ENCODE data around the gene FSIP2. TPM values are rescaled to one million over a fixed set of nuclear protein-coding genes. Genes with fewer than 3 reads are reported as not detected.

The FSIP2 gene
- total RNA-seq, 1 experiment from 2014 or later, result 0.12 TPM

DNA sequence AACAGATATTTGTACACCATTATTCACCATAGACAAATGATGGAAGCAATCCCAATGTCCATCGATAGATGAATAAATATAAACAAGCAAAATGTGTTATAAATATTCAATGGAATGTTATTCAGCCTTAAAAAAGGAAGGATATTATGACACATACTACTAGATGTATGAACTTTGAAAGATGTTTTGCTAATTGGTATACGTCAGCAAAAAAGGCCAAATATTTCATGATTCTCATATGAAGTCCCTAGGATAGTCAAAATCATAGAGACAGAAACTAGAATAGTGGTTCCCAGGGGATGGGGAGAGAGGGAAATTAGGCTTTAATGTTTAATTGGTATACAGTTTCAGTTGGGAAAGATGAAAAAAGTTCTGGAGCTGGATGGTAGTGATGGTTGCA is 85.2 kb downstream of the FSIP2 start:
- Mint-ChIP-seq H3K9me3 (ENCODE audit: unreplicated experiment) (no peaks in the 10 kb centered on the region), H3K4me1 (ENCODE audit: insufficient read depth, unreplicated experiment) (no peaks in the 10 kb centered on the region), H3K27ac (ENCODE audit: low read depth, unreplicated experiment) (no peak overlapping the region), H3K27me3 (ENCODE audit: insufficient read depth, unreplicated experiment) (no peaks in the 10 kb centered on the region), H3K36me3 (ENCODE audit: insufficient read depth, unreplicated experiment) (no peaks in the 10 kb centered on the region), H3K4me3 (ENCODE audit: unreplicated experiment) (no peak overlapping the region)
- no TSS peak for BruUV-seq (replicated peaks)
- TF ChIP-seq, protein P1, sequence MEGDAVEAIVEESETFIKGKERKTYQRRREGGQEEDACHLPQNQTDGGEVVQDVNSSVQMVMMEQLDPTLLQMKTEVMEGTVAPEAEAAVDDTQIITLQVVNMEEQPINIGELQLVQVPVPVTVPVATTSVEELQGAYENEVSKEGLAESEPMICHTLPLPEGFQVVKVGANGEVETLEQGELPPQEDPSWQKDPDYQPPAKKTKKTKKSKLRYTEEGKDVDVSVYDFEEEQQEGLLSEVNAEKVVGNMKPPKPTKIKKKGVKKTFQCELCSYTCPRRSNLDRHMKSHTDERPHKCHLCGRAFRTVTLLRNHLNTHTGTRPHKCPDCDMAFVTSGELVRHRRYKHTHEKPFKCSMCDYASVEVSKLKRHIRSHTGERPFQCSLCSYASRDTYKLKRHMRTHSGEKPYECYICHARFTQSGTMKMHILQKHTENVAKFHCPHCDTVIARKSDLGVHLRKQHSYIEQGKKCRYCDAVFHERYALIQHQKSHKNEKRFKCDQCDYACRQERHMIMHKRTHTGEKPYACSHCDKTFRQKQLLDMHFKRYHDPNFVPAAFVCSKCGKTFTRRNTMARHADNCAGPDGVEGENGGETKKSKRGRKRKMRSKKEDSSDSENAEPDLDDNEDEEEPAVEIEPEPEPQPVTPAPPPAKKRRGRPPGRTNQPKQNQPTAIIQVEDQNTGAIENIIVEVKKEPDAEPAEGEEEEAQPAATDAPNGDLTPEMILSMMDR (IDR thresholded peaks at IDR 0.05; ENCODE audit: unreplicated experiment), result no peak
- intact Hi-C loops (cut with micrococcal nuclease), result no loop called here
- POLR2A ChIA-PET, result no interaction called here
- no peak for DNase-seq (ENCODE audit: unreplicated experiment)
- CTCF ChIA-PET, result no interaction called here

DNA sequence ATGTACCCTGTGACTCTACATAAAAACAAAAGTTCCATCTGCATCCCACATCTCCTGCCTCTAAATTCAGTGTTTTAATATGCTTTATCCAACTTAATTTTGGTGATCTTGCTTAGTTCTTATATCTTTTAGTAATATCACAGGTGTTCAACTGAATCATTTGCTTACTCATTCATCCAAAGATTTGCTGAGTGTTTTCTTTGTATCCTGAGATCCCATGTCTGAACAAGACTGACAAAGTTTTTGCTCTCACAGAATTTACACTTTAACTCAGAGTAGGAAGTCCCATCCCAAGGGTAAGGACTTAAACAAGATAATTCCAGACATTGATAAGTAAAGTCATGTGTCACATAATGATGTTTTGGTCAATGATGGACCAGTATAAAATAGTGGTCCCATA is 87.0 kb downstream of the FSIP2 start:
- TF ChIP-seq, protein P1 (IDR thresholded peaks at IDR 0.05; ENCODE audit: unreplicated experiment), result no peak
- Mint-ChIP-seq H3K27ac (ENCODE audit: low read depth, unreplicated experiment) (no peak overlapping the region), H3K9me3 (ENCODE audit: unreplicated experiment) (no peaks in the 10 kb centered on the region), H3K36me3 (ENCODE audit: insufficient read depth, unreplicated experiment) (no peaks in the 10 kb centered on the region), H3K4me3 (ENCODE audit: unreplicated experiment) (no peak overlapping the region), H3K4me1 (ENCODE audit: insufficient read depth, unreplicated experiment) (no peaks in the 10 kb centered on the region), H3K27me3 (ENCODE audit: insufficient read depth, unreplicated experiment) (no peaks in the 10 kb centered on the region)
- CTCF ChIA-PET, result no interaction called here
- intact Hi-C loops (cut with micrococcal nuclease), result no loop called here
- POLR2A ChIA-PET, result no interaction called here
- no peak for DNase-seq (ENCODE audit: unreplicated experiment)
- no TSS peak for BruUV-seq (replicated peaks)

DNA sequence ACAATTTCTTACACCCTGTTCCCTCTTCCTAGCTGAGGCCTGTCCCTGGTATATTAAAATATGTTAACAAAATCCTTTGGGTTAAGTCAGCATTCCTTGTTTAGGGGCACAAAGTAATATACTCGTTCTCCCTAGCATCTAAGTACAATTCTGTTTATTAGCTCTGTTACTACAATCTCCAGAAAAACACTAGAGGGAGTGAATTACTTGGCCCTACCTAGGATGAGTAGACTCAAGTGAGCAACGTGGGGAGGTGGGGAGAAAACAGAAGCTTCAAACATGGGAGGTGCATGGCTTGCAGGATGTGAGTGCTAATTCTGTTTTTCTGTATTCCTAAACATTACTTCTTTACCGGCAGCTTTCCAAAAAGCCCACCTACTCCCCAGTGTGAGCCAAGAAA is 89.7 kb downstream of the FSIP2 start:
- TF ChIP-seq, protein P1 (IDR thresholded peaks at IDR 0.05; ENCODE audit: unreplicated experiment), result no peak

DNA sequence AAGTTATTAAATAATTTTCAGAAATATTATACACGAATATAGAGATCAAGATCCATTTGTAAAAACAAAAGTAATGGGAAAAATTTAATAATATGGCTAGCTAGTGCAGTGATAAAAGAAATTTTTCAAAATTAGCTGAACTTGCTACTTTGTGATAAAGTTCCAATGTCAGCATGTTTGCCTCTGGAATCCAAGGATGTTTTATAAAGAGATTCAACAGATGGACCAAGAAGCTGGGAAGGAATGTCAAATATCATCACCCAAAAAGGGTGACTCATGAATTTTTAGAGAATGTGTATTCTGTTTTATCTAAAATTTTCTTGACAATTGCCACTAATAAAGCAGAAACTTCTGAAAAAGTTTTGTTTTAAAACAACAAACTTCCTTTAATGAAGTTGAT is 95.3 kb downstream of the FSIP2 start:
- DNase-seq (ENCODE audit: unreplicated experiment), result no peak
- BruUV-seq (replicated peaks), result no TSS peak
- Mint-ChIP-seq H3K36me3 (ENCODE audit: insufficient read depth, unreplicated experiment) (no peaks in the 10 kb centered on the region), H3K27me3 (ENCODE audit: insufficient read depth, unreplicated experiment) (no peaks in the 10 kb centered on the region), H3K9me3 (ENCODE audit: unreplicated experiment) (peaks cover 8% of the 10 kb centered on the region), H3K4me1 (ENCODE audit: insufficient read depth, unreplicated experiment) (no peaks in the 10 kb centered on the region), H3K27ac (ENCODE audit: low read depth, unreplicated experiment) (no peak overlapping the region), H3K4me3 (ENCODE audit: unreplicated experiment) (no peak overlapping the region)
- intact Hi-C loops (cut with micrococcal nuclease), result no loop called here
- CTCF ChIA-PET, result no interaction called here
- POLR2A ChIA-PET, result no interaction called here
- TF ChIP-seq, protein P1 (IDR thresholded peaks at IDR 0.05; ENCODE audit: unreplicated experiment), result no peak

More for the DNA sequence above, 89.7 kb downstream of the FSIP2 start:
- CTCF ChIA-PET, result interaction anchor here (0.6 kb wide), 1 partner anchor 1884 kb away, joined by 5 read pairs; no protein-coding TSS in a partner anchor
- no peak overlapping the region for H3K4me3 Mint-ChIP-seq (ENCODE audit: unreplicated experiment)
- intact Hi-C loops (cut with micrococcal nuclease), result no loop called here
- POLR2A ChIA-PET, result no interaction called here
- no peaks in the 10 kb centered on the region for H3K36me3 Mint-ChIP-seq (ENCODE audit: insufficient read depth, unreplicated experiment)
- no peaks in the 10 kb centered on the region for H3K9me3 Mint-ChIP-seq (ENCODE audit: unreplicated experiment)
- BruUV-seq (replicated peaks), result no TSS peak
- peak overlapping the region; percentile 20 for H3K27ac Mint-ChIP-seq (ENCODE audit: low read depth, unreplicated experiment)
- no peak for DNase-seq (ENCODE audit: unreplicated experiment)
- no peaks in the 10 kb centered on the region for H3K4me1 Mint-ChIP-seq (ENCODE audit: insufficient read depth, unreplicated experiment)
- H3K27me3 Mint-ChIP-seq (ENCODE audit: insufficient read depth, unreplicated experiment), result no peaks in the 10 kb centered on the region

All from MCF 10A (cell line).